Activated T-helper 1 cell treated with Interleukin-2 at 50 U/mL for 16 hours (primary cell): ENCODE measurements around the gene WDR1.

Source experiments
- DNase-seq: peaks from one replicate; pipeline ENCODE4 v3.0.0-alpha.2; 2020; ENCODE audit warnings: low read depth

WDR1 gene

GRCh38 chr4:10116569-10117358 lies at the start of gene WDR1:
Gene WDR1, minus strand, starts transcription at chr4:10116799. Its CDS starts 133 bp downstream, at chr4:10116666.
- peak; percentile 94 for DNase-seq

GRCh38 chr4:10164877-10165283 lies 48.3 kb upstream of the WDR1 start:
- DNase-seq, result no peak

GRCh38 chr4:10163296-10163695 lies 46.7 kb upstream of the WDR1 start:
- no peak for DNase-seq

- no peak for DNase-seq
These were observed 45.9 kb upstream of the WDR1 start for GRCh38 chr4:10162341-10163000.

GRCh38 chr4:10161840-10162239 lies 45.2 kb upstream of the WDR1 start:
- no peak for DNase-seq

GRCh38 chr4:10161146-10161545 lies 44.5 kb upstream of the WDR1 start:
- no peak for DNase-seq

GRCh38 chr4:10160281-10160856 lies 43.8 kb upstream of the WDR1 start:
- DNase-seq, result no peak

- DNase-seq, result no peak
These were observed 43.1 kb upstream of the WDR1 start for GRCh38 chr4:10159671-10160070.

GRCh38 chr4:10158333-10158942 lies 41.8 kb upstream of the WDR1 start:
- no peak for DNase-seq

- DNase-seq, result no peak
These were observed 41.1 kb upstream of the WDR1 start for GRCh38 chr4:10157478-10158332.

- DNase-seq, result no peak
These were observed 37.6 kb upstream of the WDR1 start for GRCh38 chr4:10154241-10154640.

GRCh38 chr4:10153161-10153560 lies 36.6 kb upstream of the WDR1 start:
- no peak for DNase-seq

- no peak for DNase-seq
These were observed 34.6 kb upstream of the WDR1 start for GRCh38 chr4:10151182-10151581.

GRCh38 chr4:10144966-10145365 lies 28.4 kb upstream of the WDR1 start:
- no peak for DNase-seq

- no peak for DNase-seq
These were observed 27.9 kb upstream of the WDR1 start for GRCh38 chr4:10144479-10144878.

- DNase-seq, result no peak
These were observed 26.6 kb upstream of the WDR1 start for GRCh38 chr4:10143171-10143570.

- DNase-seq, result no peak
These were observed 24.5 kb upstream of the WDR1 start for GRCh38 chr4:10140866-10141759.

GRCh38 chr4:10139518-10139917 lies 22.9 kb upstream of the WDR1 start:
- DNase-seq, result no peak

- DNase-seq, result no peak
These were observed 18.7 kb upstream of the WDR1 start for GRCh38 chr4:10135260-10135659.

GRCh38 chr4:10134141-10134540 lies 17.5 kb upstream of the WDR1 start:
- DNase-seq, result no peak

- DNase-seq, result no peak
These were observed 14.6 kb upstream of the WDR1 start for GRCh38 chr4:10131202-10131601.
